HG03095 (cell line): ENCODE results near the gene BGN.

Source experiments
- ATAC-seq: cut with Tn5 transposase; IDR thresholded peaks from one replicate; pipeline ENCODE4 v1.9.1; 2021; ENCODE audit warnings: moderate library complexity; ENCODE audit not compliant: unreplicated experiment

The BGN gene

GRCh38 chrX:153481043-153481442, 13.7 kb upstream of the BGN start:
- ATAC-seq = no peak

GRCh38 chrX:153482376-153483015, 12.3 kb upstream of the BGN start:
- ATAC-seq = no peak

- ATAC-seq = no peak
Observed at GRCh38 chrX:153485396-153486080, 9.2 kb upstream of the BGN start.

- no peak for ATAC-seq
Observed at GRCh38 chrX:153486171-153486570, 8.6 kb upstream of the BGN start.

GRCh38 chrX:153487590-153488071, 7.1 kb upstream of the BGN start:
- no peak for ATAC-seq

DNA sequence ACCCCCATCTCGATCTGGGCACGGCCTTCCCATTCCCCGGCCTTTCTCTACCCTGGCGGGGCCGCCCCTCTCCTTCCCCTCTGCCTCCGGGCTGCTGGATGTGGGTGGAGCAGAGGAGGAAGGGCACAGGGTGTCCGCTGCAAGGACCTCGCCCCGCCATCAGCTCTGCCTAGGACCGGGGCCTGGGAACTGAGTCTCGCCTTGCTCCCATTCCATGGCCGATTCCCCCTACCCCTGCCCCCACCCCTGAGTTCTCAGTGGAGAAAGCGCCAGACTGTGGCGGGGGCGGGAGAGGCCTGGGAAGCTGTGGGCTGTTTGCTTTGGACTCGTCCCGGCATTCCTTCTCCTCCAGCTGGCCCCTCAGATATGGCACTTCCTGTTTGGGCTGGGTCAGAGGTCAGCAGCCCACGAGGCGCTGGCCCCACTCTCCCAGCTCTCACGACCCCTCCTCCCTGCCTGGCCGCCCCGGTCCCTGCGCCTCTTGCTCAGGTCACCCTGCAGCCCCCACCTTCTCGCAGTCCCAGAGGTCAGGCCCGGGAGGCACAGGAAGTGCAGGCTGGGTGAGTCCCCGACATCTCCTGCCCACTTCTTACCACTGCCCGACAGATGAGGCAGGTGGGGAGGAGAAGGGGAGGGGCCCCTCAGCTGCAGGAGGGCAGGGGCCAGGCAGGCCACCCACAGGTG, 6.4 kb upstream of the BGN start:
- ATAC-seq = no peak

DNA sequence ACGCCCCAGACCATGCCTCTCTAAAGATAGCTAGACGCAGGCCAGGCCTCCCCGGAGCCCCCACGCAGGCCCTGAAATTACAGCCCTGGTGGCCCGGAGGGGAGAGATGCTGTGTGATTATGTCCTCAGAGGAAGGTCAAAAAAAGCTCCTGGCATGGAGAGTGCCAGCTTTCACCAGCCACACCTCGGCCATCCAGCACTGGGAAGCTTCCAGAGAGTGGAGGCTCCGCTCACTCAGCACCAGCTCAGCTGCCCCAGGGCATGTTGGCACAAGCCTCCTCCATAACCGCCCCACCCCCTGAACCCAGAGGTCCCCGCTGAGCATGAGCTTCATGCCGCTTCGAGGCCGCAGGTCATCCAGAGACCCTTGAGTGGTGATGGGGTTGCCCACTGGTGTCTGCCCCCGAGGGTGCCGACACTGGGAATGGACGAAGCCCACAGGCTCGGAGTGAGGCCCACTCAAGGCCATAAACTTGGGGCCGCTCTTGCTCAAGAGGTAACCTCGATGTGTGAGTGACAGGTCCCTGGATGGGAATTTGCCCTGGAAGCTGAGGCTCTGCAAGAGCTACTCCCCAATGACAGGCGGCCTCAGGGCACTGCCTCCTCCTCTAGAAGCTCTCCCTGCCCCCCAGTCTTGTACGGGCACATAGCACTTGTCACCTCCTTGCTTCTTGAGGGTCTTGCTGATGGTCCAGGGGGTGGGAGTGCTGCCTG, 4.4 kb upstream of the BGN start:
- no peak for ATAC-seq

GRCh38 chrX:153491351-153491914, 3.3 kb upstream of the BGN start:
- ATAC-seq = no peak

GRCh38 chrX:153491918-153492317, 2.9 kb upstream of the BGN start:
- ATAC-seq = no peak

DNA sequence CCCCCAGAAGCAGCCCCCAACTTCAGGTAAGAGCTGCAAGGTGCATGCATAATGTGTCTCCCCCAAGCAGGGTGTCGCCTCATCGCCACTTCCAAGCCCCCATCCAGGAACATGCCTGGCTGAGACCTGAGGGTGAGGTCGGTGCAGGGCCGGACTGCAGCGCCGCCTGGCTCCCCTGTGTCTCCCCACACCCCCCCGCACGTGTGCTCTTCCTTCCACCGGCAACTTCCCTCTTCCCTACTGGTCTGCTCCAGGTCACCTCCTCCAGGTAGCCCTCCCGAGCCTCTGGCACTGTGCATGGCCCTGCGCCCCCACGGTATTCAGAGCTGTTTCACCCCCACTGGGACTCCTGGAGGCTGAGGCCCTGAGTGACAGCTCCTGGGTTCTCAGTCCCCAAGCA, 2.2 kb upstream of the BGN start:
- no peak for ATAC-seq

DNA sequence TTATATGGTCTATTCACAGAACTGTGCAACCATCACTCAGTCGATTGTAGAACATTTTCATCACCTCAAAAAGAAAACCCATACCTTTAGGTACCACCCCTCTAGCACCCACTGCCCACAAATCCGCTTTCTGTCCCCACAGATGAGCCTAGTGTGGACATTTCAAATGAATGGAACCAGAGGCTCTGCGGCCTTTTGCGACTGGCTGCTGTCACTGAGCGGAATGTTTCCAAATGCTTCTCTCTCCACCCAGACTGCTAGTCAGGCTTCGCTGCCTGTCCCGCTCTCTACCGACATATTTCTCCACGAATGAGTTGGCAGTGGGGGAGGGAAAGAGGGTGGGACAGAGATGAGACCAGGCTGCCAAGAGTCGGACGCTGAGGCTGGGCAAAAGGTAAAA, 1.7 kb upstream of the BGN start:
- ATAC-seq = no peak

- no peak for ATAC-seq
Observed at GRCh38 chrX:153494061-153494460, 719 bp upstream of the BGN start.

GRCh38 chrX:153495362-153495751, 577 bp downstream of the BGN start:
- no peak for ATAC-seq

DNA sequence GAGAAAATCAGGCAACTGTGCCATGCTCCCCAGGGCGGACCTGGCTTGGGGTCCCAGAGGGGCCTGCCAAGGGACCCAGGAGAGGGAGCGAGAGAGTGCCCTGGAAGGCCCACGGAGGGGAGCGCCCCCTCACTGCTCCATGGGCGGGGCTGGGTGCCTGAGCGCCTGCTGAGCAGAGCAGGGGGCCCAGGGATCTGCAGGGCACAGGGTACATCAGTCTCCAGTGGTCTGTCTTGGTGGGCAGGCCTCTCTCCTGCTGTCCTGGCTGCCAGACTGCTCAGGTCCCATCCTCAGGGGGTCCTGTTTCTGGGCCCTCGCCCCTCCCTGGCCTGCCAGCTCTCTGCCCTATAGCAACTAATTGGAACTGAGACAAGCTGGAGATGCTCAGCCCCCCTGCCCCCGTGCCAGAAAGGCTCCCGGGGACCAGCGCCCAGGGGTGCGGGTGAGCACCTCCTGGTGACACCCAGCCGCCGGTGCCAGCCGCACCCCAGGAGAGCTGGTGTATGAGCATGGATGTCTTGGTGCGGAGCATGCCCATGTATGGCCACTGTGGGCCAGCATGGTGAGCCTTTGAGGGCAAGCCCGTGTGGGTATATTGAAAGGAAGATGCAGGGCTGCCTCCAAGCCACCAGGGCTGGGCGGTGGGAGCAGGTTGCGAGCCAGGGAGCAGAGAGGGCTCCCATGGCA, 1.3 kb downstream of the BGN start:
- ATAC-seq = no peak

DNA sequence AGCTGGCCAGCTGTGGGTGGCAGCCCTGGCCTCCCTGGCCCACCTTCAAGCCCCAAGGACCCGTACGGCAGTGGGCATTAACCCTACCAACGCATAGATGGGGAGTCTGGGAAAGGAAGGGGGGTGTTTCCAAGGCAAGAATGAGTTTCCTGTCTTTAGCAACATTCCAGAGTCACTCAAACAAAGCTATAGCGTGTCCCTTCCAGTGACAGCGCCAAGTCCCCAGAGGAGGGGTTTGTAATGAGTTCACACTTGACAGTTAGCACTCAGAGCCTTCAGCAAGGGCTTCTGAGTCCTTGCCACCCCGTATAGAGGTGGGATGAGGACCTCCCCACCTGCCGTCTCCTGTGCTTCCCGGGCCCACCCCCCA, 1.8 kb downstream of the BGN start:
- ATAC-seq = no peak

DNA sequence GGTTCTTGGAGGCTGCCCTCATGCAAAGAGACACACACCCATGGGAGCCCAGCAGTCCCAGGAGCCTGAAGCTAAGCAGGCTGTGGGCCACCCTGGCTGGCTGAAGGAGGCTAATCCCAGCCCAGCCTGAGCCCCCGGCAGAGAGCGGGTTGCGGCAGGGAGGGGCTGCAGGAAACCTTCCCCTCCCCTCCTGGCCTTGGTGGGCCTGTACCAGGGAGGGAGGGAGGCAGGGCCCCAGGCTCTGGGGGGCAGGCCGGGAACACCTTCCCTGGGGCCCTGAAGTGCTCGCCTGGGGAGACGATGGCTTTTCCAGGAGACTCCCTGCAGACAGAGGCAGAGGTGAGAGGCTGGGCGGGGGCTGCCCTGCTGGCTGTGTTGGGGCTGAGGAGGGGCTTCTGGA, 3.7 kb downstream of the BGN start:
- ATAC-seq = no peak

- ATAC-seq = no peak
Observed at GRCh38 chrX:153499341-153499740, 4.6 kb downstream of the BGN start.

- ATAC-seq = no peak
Observed at GRCh38 chrX:153499876-153500275, 5.1 kb downstream of the BGN start.

- no peak for ATAC-seq
Observed at GRCh38 chrX:153500676-153501280, 6.0 kb downstream of the BGN start.

GRCh38 chrX:153501530-153501929, 6.8 kb downstream of the BGN start:
- no peak for ATAC-seq
